Lower leg skin (tissue), 3 donors: Measurements from ENCODE around the gene COMT.

Experiments
- CTCF ChIP-seq, 3 donors: fragments of 450-650 bp; IDR thresholded peaks; one replicate each; pipeline ENCODE4 v1.5.1; 2016; ENCODE audit warnings: antibody characterized with exemption in 3 of 3, mild to moderate bottlenecking in 3 of 3, moderate library complexity in 2 of 3
- POLR2A ChIP-seq, 2 donors: fragments of 450-650 bp; IDR thresholded peaks; one replicate each; pipeline ENCODE4 v1.6.1; 2016 to 2017; ENCODE audit warnings: antibody characterized with exemption in 2 of 2, mild to moderate bottlenecking in 1 of 2, moderate library complexity in 1 of 2

GRCh38 chr22:19974935-19975706 lies 33.5 kb downstream of the COMT start:
- TF ChIP-seq POLR2A (IDR thresholded peaks at IDR 0.05) (no peak), CTCF (IDR thresholded peaks at IDR 0.05) (no peak)
